Measurements from ENCODE around the gene AIPL1.

The AIPL1 gene

DNA sequence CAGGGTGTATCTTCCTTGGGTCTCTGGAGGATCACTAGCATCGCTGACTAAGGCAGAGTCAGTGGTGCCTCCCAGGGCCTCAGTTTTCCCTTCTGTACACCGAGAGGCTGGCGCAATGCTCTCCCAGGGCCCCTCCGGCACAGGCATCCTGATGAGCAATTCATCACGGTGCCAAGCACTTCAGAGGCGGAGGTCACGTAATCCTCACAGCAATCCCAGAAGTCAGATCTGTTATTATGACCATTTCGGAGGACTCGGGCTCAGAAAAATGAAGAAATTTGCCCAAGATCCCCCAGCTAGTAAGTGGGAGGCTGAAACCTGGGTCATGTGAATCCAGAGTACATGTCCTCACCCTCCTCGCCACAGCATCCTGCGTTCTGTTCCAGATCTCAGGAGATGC, 46.5 kb downstream of the AIPL1 start:
- Histone ChIP-seq H3K27ac (ENCODE audit: insufficient read depth, low read depth, low read length, poor library complexity, severe bottlenecking) (no peak overlapping the region), H3K4me3 (ENCODE audit: insufficient read depth, low read depth, low read length) (no peak overlapping the region), H3K36me3 (ENCODE audit: control insufficient read depth, insufficient read depth, low read length) (no peaks in the 10 kb centered on the region), H3K9me3 (ENCODE audit: control insufficient read depth, low read length) (no peaks in the 10 kb centered on the region), H3K27me3 (ENCODE audit: control insufficient read depth, insufficient read depth, low read length, poor library complexity, severe bottlenecking) (no peaks in the 10 kb centered on the region), H3K4me1 (ENCODE audit: control insufficient read depth, insufficient read depth, low read length) (no peaks in the 10 kb centered on the region)
- WGBS, 2 experiments, result 92 to 96% methylated on average over 11 of the region's 11 CpGs

DNA sequence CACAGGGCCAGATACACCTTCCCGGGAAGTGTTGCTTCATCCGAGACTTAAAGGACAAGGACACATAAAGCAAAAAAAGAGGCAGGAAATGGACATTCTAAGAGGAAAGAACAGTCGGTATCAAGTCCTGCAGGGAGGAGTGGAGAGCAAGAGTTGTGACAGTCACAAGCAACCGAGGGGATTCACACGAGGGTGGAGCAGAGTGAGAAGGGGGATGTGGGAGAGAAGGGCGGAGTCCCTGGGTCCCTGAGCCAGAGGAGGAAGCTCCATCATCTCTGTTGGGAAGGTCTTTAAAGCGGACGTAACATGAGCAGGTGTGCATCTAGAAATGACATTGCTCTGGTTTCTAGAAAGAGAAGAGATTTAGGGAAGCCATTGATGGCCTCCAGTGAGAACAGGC, 47.1 kb downstream of the AIPL1 start:
- H3K36me3 ChIP-seq (ENCODE audit: control insufficient read depth, insufficient read depth, low read length), result no peaks in the 10 kb centered on the region
- H3K4me1 ChIP-seq (ENCODE audit: control insufficient read depth, insufficient read depth, low read length), result no peaks in the 10 kb centered on the region
- H3K4me3 ChIP-seq (ENCODE audit: insufficient read depth, low read depth, low read length), result no peak overlapping the region
- no peaks in the 10 kb centered on the region for H3K27me3 ChIP-seq (ENCODE audit: control insufficient read depth, insufficient read depth, low read length, poor library complexity, severe bottlenecking)
- H3K27ac ChIP-seq (ENCODE audit: insufficient read depth, low read depth, low read length, poor library complexity, severe bottlenecking), result no peak overlapping the region
- 88 to 94% methylated on average over 8 of the region's 8 CpGs for WGBS, 2 experiments
- H3K9me3 ChIP-seq (ENCODE audit: control insufficient read depth, low read length), result no peaks in the 10 kb centered on the region

DNA sequence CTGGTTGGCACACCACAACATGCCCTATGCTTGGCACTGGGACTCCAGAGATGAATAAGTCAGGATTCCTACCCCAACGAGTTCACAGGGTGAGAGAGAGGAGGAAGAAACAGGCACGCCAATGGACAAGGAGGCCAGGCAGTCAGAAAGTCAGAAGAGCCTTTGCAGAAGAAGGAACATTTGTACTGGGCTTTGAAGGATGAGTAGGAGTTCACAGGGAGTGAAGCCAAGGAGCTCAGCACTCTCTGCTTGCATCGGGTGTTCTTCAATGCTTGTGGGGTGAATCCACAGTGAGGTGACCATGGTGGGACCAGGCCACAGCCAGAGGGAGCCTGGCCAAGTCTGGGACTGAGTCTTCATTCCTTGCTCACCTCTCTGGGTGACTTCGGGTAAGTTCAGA, 47.5 kb downstream of the AIPL1 start:
- Histone ChIP-seq H3K27ac (ENCODE audit: insufficient read depth, low read depth, low read length, poor library complexity, severe bottlenecking) (no peak overlapping the region), H3K4me1 (ENCODE audit: control insufficient read depth, insufficient read depth, low read length) (no peaks in the 10 kb centered on the region), H3K9me3 (ENCODE audit: control insufficient read depth, low read length) (no peaks in the 10 kb centered on the region), H3K36me3 (ENCODE audit: control insufficient read depth, insufficient read depth, low read length) (no peaks in the 10 kb centered on the region), H3K4me3 (ENCODE audit: insufficient read depth, low read depth, low read length) (no peak overlapping the region), H3K27me3 (ENCODE audit: control insufficient read depth, insufficient read depth, low read length, poor library complexity, severe bottlenecking) (no peaks in the 10 kb centered on the region)
- 94 to 96% methylated on average over 4 of the region's 4 CpGs for WGBS, 2 experiments

DNA sequence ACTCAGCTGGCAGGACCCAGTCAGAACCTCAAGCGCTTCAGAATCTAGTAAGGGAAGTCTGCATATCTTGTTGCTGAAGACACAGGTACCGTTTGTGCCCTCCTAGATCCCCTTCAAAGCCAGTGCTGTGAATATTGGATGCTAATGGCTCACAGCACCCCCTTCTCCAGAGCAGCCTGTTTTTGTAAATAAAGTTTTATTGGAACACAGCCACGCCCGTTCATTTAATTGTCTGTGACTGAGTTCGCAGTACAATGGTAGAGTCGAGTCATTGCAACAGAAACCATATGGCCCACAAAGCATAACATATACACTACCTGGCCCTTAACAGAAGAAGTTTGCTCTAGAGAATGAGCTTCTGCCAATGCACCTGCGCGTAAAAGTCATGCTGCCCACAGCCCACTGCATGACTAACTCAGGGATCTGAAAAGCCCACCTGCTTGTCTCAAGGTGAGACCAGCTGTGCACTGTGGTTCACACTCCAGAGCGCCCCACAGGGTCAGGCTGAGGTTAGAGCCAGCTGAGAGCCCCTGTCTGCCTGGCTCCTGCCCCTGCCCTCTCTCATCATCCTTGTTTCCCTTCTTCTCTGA, 48.8 kb downstream of the AIPL1 start:
- Histone ChIP-seq H3K27me3 (ENCODE audit: control insufficient read depth, insufficient read depth, low read length, poor library complexity, severe bottlenecking) (no peaks in the 10 kb centered on the region), H3K4me3 (ENCODE audit: insufficient read depth, low read depth, low read length) (no peak overlapping the region), H3K27ac (ENCODE audit: insufficient read depth, low read depth, low read length, poor library complexity, severe bottlenecking) (no peak overlapping the region), H3K36me3 (ENCODE audit: control insufficient read depth, insufficient read depth, low read length) (no peaks in the 10 kb centered on the region), H3K9me3 (ENCODE audit: control insufficient read depth, low read length) (no peaks in the 10 kb centered on the region), H3K4me1 (ENCODE audit: control insufficient read depth, insufficient read depth, low read length) (no peaks in the 10 kb centered on the region)
- WGBS, 2 experiments, result 94 to 96% methylated on average over 9 of the region's 9 CpGs

DNA sequence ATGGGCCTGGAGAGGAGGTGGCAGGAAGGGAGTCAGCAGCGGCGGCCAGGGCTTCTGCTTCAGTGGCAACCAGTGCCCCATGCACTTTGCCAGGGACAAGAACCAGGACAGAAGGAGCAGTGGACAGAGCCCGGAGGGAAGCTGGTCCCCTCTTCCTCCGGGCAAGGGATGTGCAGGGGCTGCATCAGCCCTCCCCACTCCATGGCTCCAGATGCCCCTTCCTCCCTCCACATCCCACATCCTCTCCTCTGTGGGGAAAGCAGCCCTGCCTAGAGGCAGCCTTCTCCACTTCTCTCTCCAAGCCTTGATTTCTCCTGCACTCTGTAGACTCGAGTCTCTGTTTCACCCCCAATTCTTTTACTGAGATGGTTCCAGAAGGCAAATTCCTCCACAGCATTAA, 50.4 kb downstream of the AIPL1 start:
- no peak overlapping the region for H3K27ac ChIP-seq (ENCODE audit: insufficient read depth, low read depth, low read length, poor library complexity, severe bottlenecking)
- WGBS, 2 experiments, result 92 to 94% methylated on average over 4 to 5 of the region's 5 CpGs
- no peaks in the 10 kb centered on the region for H3K9me3 ChIP-seq (ENCODE audit: control insufficient read depth, low read length)
- H3K27me3 ChIP-seq (ENCODE audit: control insufficient read depth, insufficient read depth, low read length, poor library complexity, severe bottlenecking), result no peaks in the 10 kb centered on the region
- H3K36me3 ChIP-seq (ENCODE audit: control insufficient read depth, insufficient read depth, low read length), result no peaks in the 10 kb centered on the region
- H3K4me1 ChIP-seq (ENCODE audit: control insufficient read depth, insufficient read depth, low read length), result no peaks in the 10 kb centered on the region
- H3K4me3 ChIP-seq (ENCODE audit: insufficient read depth, low read depth, low read length), result no peak overlapping the region

DNA sequence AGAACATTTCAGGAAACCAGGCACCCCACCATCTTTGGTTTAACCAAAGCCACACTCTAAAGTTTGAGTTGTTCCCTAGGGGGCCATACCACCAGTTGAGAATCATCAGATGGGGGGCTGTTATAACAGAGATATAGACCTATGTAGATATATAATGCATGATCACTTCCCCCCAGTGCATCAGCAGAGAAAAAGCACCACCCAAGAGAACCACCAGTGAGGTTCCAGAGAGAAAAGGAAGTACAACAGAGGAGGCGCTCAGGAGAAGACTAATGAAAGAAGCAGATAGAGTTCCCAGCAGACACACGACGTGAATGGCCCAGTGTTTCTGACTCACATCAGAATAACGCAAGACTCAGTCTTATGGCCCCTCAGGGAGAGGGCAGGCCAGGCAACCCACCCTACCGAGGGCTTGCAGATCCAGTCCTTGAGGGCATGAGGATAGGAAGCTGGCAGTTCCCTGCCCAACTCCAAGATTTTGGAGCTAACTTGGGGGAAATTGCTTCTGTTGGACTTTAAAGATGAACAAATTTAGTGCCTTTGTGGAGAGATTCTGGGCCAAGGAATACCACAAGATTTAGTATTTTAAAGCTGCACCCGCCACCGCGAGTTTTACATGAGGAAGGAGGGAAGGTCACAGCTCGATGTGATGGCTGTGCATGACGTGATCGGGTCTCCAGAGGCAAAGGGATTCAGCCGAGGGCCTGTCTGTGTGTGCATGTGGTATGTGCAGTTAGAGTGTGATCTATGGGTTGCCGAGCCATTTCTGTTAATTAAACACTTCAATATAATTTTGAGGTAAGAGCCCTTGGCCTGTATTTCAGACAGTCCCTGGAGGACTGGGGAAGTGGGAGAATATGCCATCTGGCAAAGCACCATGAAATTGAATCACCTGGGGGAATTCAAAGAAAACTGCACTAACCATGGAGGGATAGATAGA, 53.1 kb downstream of the AIPL1 start:
- H3K27ac ChIP-seq (ENCODE audit: insufficient read depth, low read depth, low read length, poor library complexity, severe bottlenecking), result no peak overlapping the region
- WGBS, 2 experiments, result 90 to 92% methylated on average over 12 to 13 of the region's 13 CpGs

DNA sequence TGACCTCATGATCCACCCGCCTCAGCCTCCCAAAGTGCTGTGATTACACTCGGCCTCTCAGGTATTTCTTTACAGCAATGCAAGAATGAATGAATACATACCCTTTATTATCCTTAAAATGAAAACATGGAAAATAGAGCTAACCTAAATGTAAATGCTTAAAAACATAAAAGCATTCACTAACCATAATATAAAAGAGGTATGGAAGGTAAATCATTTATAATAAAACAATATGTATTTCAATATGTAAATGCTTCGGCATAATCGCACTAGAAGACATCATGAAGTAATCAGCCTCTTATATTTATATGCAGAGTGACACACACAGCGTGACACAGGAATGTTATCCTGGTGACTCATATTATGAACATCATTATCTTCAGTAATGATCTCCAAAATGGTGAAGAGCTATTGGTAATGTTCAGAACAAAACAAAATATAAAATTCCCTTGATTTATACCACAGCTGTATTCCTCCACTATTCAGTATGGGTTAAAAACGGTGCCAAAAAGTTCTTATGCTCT, 53.9 kb downstream of the AIPL1 start:
- no peaks in the 10 kb centered on the region for H3K27me3 ChIP-seq (ENCODE audit: control insufficient read depth, insufficient read depth, low read length, poor library complexity, severe bottlenecking)
- 96 to 97% methylated on average over 3 to 5 of the region's 6 CpGs for WGBS, 2 experiments
- peaks cover 6% of the 10 kb centered on the region for H3K4me1 ChIP-seq (ENCODE audit: control insufficient read depth, insufficient read depth, low read length)
- H3K4me3 ChIP-seq (ENCODE audit: insufficient read depth, low read depth, low read length), result no peak overlapping the region
- no peak overlapping the region for H3K27ac ChIP-seq (ENCODE audit: insufficient read depth, low read depth, low read length, poor library complexity, severe bottlenecking)
- H3K9me3 ChIP-seq (ENCODE audit: control insufficient read depth, low read length), result no peaks in the 10 kb centered on the region
- H3K36me3 ChIP-seq (ENCODE audit: control insufficient read depth, insufficient read depth, low read length), result no peaks in the 10 kb centered on the region

More for the DNA sequence above, 53.1 kb downstream of the AIPL1 start:
- H3K4me1 ChIP-seq (ENCODE audit: control insufficient read depth, insufficient read depth, low read length), result peaks cover 5% of the 10 kb centered on the region
- H3K9me3 ChIP-seq (ENCODE audit: control insufficient read depth, low read length), result no peaks in the 10 kb centered on the region
- no peak overlapping the region for H3K4me3 ChIP-seq (ENCODE audit: insufficient read depth, low read depth, low read length)
- no peaks in the 10 kb centered on the region for H3K36me3 ChIP-seq (ENCODE audit: control insufficient read depth, insufficient read depth, low read length)
- H3K27me3 ChIP-seq (ENCODE audit: control insufficient read depth, insufficient read depth, low read length, poor library complexity, severe bottlenecking), result no peaks in the 10 kb centered on the region

DNA sequence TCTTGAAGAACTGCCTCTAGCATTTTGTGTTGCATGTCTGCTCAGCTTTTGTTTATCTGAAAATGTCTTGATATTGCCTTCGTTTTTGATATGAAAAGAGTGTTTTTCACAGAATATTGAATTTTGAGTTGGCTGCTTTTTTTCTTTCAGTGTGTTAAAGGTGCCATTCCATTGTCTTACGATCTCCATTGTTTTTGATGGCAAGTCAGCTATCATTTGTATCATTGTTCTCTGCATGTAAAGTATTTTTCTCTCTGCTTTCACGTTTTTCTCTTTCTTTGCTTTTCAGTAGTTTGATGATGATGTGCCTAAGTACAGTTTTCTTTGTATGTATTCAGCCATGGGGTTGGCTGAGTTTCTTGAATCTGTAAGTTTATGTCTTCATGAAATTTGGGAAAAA, 57.0 kb downstream of the AIPL1 start:
- Histone ChIP-seq H3K27me3 (ENCODE audit: control insufficient read depth, insufficient read depth, low read length, poor library complexity, severe bottlenecking) (no peaks in the 10 kb centered on the region), H3K4me3 (ENCODE audit: insufficient read depth, low read depth, low read length) (no peak overlapping the region), H3K36me3 (ENCODE audit: control insufficient read depth, insufficient read depth, low read length) (no peaks in the 10 kb centered on the region), H3K4me1 (ENCODE audit: control insufficient read depth, insufficient read depth, low read length) (peaks cover 22% of the 10 kb centered on the region), H3K27ac (ENCODE audit: insufficient read depth, low read depth, low read length, poor library complexity, severe bottlenecking) (no peak overlapping the region), H3K9me3 (ENCODE audit: control insufficient read depth, low read length) (no peaks in the 10 kb centered on the region)
- WGBS, 2 experiments, result 96 to 97% methylated on average over 3 of the region's 3 CpGs

DNA sequence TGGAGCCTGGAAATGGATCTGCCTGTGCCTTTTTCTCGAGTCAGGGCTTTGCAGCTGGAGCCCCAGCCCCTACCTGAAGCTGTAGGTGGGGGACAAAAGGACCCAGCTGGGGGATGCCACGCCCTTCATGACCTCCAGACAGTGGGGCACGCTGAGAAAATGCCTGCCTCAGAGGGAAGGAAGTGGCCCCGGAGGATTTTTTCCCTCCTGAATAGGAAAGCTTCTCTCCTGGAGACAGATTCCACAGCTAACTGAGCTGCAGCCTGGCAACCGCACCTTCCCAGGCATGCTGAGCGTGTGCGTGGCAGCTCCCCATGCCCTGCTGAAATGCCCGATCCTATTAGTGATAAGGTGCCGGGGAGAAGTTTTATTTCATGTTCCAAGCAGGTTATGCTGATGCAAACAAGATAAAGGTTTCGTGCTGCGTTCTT, 58.0 kb downstream of the AIPL1 start:
- Histone ChIP-seq H3K9me3 (ENCODE audit: control insufficient read depth, low read length) (no peaks in the 10 kb centered on the region), H3K36me3 (ENCODE audit: control insufficient read depth, insufficient read depth, low read length) (no peaks in the 10 kb centered on the region), H3K4me3 (ENCODE audit: insufficient read depth, low read depth, low read length) (no peak overlapping the region), H3K27ac (ENCODE audit: insufficient read depth, low read depth, low read length, poor library complexity, severe bottlenecking) (peak overlapping the region; percentile 53), H3K27me3 (ENCODE audit: control insufficient read depth, insufficient read depth, low read length, poor library complexity, severe bottlenecking) (no peaks in the 10 kb centered on the region), H3K4me1 (ENCODE audit: control insufficient read depth, insufficient read depth, low read length) (peaks cover 22% of the 10 kb centered on the region)
- 36 to 38% methylated on average over 11 of the region's 11 CpGs for WGBS, 2 experiments

DNA sequence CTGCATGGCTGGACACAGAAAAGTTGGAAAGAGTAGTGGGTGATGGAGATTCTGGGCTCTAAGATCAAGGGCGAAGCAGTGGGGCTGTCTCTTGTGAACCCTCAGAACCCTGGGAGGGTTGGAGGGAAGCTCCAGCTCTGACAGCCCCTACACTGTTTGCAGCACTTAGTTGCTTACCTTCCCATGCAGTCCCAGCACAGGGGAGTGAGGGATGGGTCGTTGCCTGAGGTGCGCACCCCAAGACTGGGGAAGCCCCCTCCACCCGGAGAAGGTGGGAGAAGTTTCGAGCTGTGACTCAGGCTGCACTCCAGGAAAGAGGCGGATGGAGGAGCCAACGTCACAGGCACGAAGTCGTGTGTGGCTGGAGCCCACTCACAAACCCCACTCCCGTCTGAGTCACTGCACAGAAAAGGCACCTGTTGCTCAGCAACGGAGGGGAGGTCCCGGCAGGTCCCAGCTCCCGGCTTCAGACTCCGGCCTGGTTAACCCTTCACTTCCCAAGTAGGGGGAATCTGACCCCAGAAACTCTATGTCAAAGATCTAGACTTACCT, 60.1 kb downstream of the AIPL1 start:
- Histone ChIP-seq H3K36me3 (ENCODE audit: control insufficient read depth, insufficient read depth, low read length) (no peaks in the 10 kb centered on the region), H3K4me1 (ENCODE audit: control insufficient read depth, insufficient read depth, low read length) (peaks cover 22% of the 10 kb centered on the region), H3K9me3 (ENCODE audit: control insufficient read depth, low read length) (no peaks in the 10 kb centered on the region), H3K27ac (ENCODE audit: insufficient read depth, low read depth, low read length, poor library complexity, severe bottlenecking) (no peak overlapping the region), H3K27me3 (ENCODE audit: control insufficient read depth, insufficient read depth, low read length, poor library complexity, severe bottlenecking) (no peaks in the 10 kb centered on the region), H3K4me3 (ENCODE audit: insufficient read depth, low read depth, low read length) (peak overlapping the region; percentile 20)
- WGBS, 2 experiments, result 17 to 22% methylated on average over 14 of the region's 14 CpGs

Data from ectodermal cell (in vitro differentiated cells).